Calu3 (cell line): ENCODE measurements around the gene PKMYT1. TPM values are rescaled to one million over a fixed set of nuclear protein-coding genes. Genes with fewer than 3 reads are reported as not detected.

Experiments
- BruUV-seq: library from RNA; stranded (reverse); fragments of 400-500 nt; replicated peaks from 2 replicates; lab custom pipeline; 2021; lab: Mats Ljungman, UMichigan
- CTCF ChIA-PET: fragments of 300-600 bp; sonication (Branson Sonifier 250); formaldehyde crosslinking; loops from one replicate; lab custom pipeline; 2022; ENCODE audit warnings: antibody characterized with exemption; lab: Charles Lee
- DNase-seq: peaks from one replicate; pipeline ENCODE4 v3.0.0; 2022
- H3K27ac Mint-ChIP-seq: one replicate; pipeline ENCODE4 v1.8.0; 2022; ENCODE audit warnings: mixed read lengths; ENCODE audit not compliant: unreplicated experiment
- H3K27me3 Mint-ChIP-seq: one replicate; pipeline ENCODE4 v1.8.0; 2022; ENCODE audit warnings: mixed read lengths; ENCODE audit not compliant: unreplicated experiment
- H3K36me3 Mint-ChIP-seq: one replicate; pipeline ENCODE4 v1.8.0; 2022; ENCODE audit warnings: mild to moderate bottlenecking, moderate library complexity, mixed read lengths; ENCODE audit not compliant: insufficient read depth, unreplicated experiment
- H3K4me1 Mint-ChIP-seq: one replicate; pipeline ENCODE4 v1.8.0; 2022; ENCODE audit warnings: mild to moderate bottlenecking, low read depth, mixed read lengths; ENCODE audit not compliant: unreplicated experiment
- H3K4me3 Mint-ChIP-seq: one replicate; pipeline ENCODE4 v1.8.0; 2022; ENCODE audit warnings: mild to moderate bottlenecking, low read depth, moderate library complexity, mixed read lengths; ENCODE audit not compliant: unreplicated experiment
- H3K9me3 Mint-ChIP-seq: one replicate; pipeline ENCODE4 v1.8.0; 2022; ENCODE audit warnings: low read depth, mixed read lengths; ENCODE audit not compliant: unreplicated experiment
- CTCF ChIP-seq: fragments of 200-600 bp; IDR thresholded peaks from one replicate; pipeline ENCODE4 v1.8.0; 2022; ENCODE audit warnings: antibody characterized with exemption; ENCODE audit not compliant: unreplicated experiment
- intact Hi-C: fragments of 100-400 bp; cut with micrococcal nuclease; formaldehyde crosslinking; loops from one replicate; pipeline ENCODE4 v1.10.0; 2022; ENCODE audit not compliant: unreplicated experiment
- total RNA-seq: library from RNA; stranded (reverse); gene quantifications from 2 replicates; pipeline ENCODE4 v1.2.3, GENCODE V29; 2022

Gene PKMYT1
- total RNA-seq, 1 experiment from 2014 or later = 107 TPM

GRCh38 chr16:3027983-3028715 lies 47.9 kb upstream of the PKMYT1 start:
- Mint-ChIP-seq H3K4me1 (peaks cover 11% of the 10 kb centered on the region), H3K4me3 (no peak overlapping the region), H3K9me3 (no peaks in the 10 kb centered on the region), H3K27me3 (no peaks in the 10 kb centered on the region), H3K36me3 (peaks cover 86% of the 10 kb centered on the region), H3K27ac (peak overlapping the region; percentile 63)
- intact Hi-C loops = no loop called here
- no TSS peak for BruUV-seq
- CTCF ChIA-PET = interaction anchor here (0.6 to 1.5 kb wide), 5 partner anchors 8 to 776 kb away, joined by 4 to 12 read pairs (median 5); partner anchors contain the start of gene TNFRSF12A
- peak; percentile 55 for TF ChIP-seq CTCF
- DNase-seq = peak; percentile 65

GRCh38 chr16:3027489-3027795 lies 47.2 kb upstream of the PKMYT1 start:
- CTCF ChIA-PET = interaction anchor here (0.6 to 1.5 kb wide), 3 partner anchors 24 to 1745 kb away, joined by 3 to 12 read pairs (median 4); no protein-coding TSS in a partner anchor
- peaks cover 89% of the 10 kb centered on the region for H3K36me3 Mint-ChIP-seq
- BruUV-seq = no TSS peak
- peak overlapping the region; percentile 63 for H3K27ac Mint-ChIP-seq
- DNase-seq = no peak
- TF ChIP-seq CTCF = no peak
- intact Hi-C loops = no loop called here
- peaks cover 18% of the 10 kb centered on the region for H3K4me1 Mint-ChIP-seq
- H3K4me3 Mint-ChIP-seq = no peak overlapping the region
- no peaks in the 10 kb centered on the region for H3K27me3 Mint-ChIP-seq
- H3K9me3 Mint-ChIP-seq = no peaks in the 10 kb centered on the region

GRCh38 chr16:3026609-3027488 lies 46.6 kb upstream of the PKMYT1 start:
- no peak for TF ChIP-seq CTCF
- Mint-ChIP-seq H3K4me1 (peaks cover 21% of the 10 kb centered on the region), H3K27ac (peak overlapping the region; percentile 63), H3K27me3 (no peaks in the 10 kb centered on the region), H3K4me3 (no peak overlapping the region), H3K36me3 (peaks cover 95% of the 10 kb centered on the region), H3K9me3 (no peaks in the 10 kb centered on the region)
- no peak for DNase-seq
- intact Hi-C loops = no loop called here
- CTCF ChIA-PET = interaction anchor here (0.6 to 1.5 kb wide), 2 partner anchors 32 to 1745 kb away, joined by 3 to 4 read pairs; no protein-coding TSS in a partner anchor
- BruUV-seq = no TSS peak

- peaks cover 97% of the 10 kb centered on the region for H3K36me3 Mint-ChIP-seq
- BruUV-seq = no TSS peak
These were observed 45.7 kb upstream of the PKMYT1 start for GRCh38 chr16:3026003-3026378.

More at GRCh38 chr16:3026003-3026378, 45.7 kb upstream of the PKMYT1 start:
- CTCF ChIA-PET = no interaction called here
- no peak overlapping the region for H3K4me3 Mint-ChIP-seq
- no peaks in the 10 kb centered on the region for H3K9me3 Mint-ChIP-seq
- TF ChIP-seq CTCF = no peak
- H3K4me1 Mint-ChIP-seq = peaks cover 21% of the 10 kb centered on the region
- DNase-seq = no peak
- H3K27me3 Mint-ChIP-seq = no peaks in the 10 kb centered on the region
- H3K27ac Mint-ChIP-seq = peak overlapping the region; percentile 63
- intact Hi-C loops = no loop called here
